Neural crest cell (in vitro differentiated cells): Measurements from ENCODE around the gene SFXN3. TPM values are rescaled to one million over a fixed set of nuclear protein-coding genes. Genes with fewer than 3 reads are reported as not detected.

Experiments
- DNase-seq: peaks from one replicate; pipeline ENCODE4 v3.0.0; 2021; ENCODE audit warnings: low read depth, mixed read lengths, low spot score
- H3K27ac Mint-ChIP-seq: one replicate; pipeline ENCODE4 v1.8.0; 2021; ENCODE audit warnings: mild to moderate bottlenecking, mixed read lengths; ENCODE audit not compliant: unreplicated experiment
- H3K27me3 Mint-ChIP-seq: 2 replicates; pipeline ENCODE4 v1.8.0; 2021; ENCODE audit warnings: low read depth, mild to moderate bottlenecking, mixed read lengths
- H3K36me3 Mint-ChIP-seq: 2 replicates; pipeline ENCODE4 v1.8.0; 2021; ENCODE audit warnings: low read depth, mild to moderate bottlenecking, mixed read lengths
- H3K4me1 Mint-ChIP-seq: 2 replicates; pipeline ENCODE4 v1.8.0; 2021; ENCODE audit warnings: mixed read lengths
- H3K4me3 Mint-ChIP-seq: one replicate; pipeline ENCODE4 v1.8.0; 2021; ENCODE audit warnings: mild to moderate bottlenecking, mixed read lengths
- H3K9me3 Mint-ChIP-seq: 2 replicates; pipeline ENCODE4 v1.8.0; 2021; ENCODE audit warnings: mixed read lengths
- total RNA-seq: library from RNA; stranded (reverse); gene quantifications from 2 replicates; pipeline ENCODE4 v1.2.1, GENCODE V29; 2021
- TF ChIP-seq, protein P1 (sequence below): fragments of 200-600 bp; sonication (generic); conservative IDR thresholded peaks from 2 replicates; pipeline ENCODE4 v1.5.0; 2021; ENCODE audit warnings: antibody characterized with exemption, mild to moderate bottlenecking

Gene SFXN3
- total RNA-seq, 1 donor from 2014 or later: 2.1 TPM

GRCh38 chr10:101035314-101035713 is 4.3 kb downstream of the SFXN3 start:
- TF ChIP-seq, protein P1, sequence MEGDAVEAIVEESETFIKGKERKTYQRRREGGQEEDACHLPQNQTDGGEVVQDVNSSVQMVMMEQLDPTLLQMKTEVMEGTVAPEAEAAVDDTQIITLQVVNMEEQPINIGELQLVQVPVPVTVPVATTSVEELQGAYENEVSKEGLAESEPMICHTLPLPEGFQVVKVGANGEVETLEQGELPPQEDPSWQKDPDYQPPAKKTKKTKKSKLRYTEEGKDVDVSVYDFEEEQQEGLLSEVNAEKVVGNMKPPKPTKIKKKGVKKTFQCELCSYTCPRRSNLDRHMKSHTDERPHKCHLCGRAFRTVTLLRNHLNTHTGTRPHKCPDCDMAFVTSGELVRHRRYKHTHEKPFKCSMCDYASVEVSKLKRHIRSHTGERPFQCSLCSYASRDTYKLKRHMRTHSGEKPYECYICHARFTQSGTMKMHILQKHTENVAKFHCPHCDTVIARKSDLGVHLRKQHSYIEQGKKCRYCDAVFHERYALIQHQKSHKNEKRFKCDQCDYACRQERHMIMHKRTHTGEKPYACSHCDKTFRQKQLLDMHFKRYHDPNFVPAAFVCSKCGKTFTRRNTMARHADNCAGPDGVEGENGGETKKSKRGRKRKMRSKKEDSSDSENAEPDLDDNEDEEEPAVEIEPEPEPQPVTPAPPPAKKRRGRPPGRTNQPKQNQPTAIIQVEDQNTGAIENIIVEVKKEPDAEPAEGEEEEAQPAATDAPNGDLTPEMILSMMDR: no peak
- Mint-ChIP-seq H3K9me3 (no peaks in the 10 kb centered on the region), H3K27ac (no peak overlapping the region), H3K36me3 (no peaks in the 10 kb centered on the region), H3K4me1 (peaks cover 36% of the 10 kb centered on the region), H3K4me3 (no peak overlapping the region), H3K27me3 (peaks cover 71% of the 10 kb centered on the region)
- DNase-seq: no peak

- Mint-ChIP-seq H3K4me1 (peaks cover 41% of the 10 kb centered on the region), H3K27me3 (peaks cover 65% of the 10 kb centered on the region), H3K27ac (no peak overlapping the region), H3K36me3 (no peaks in the 10 kb centered on the region), H3K4me3 (no peak overlapping the region), H3K9me3 (no peaks in the 10 kb centered on the region)
- no peak for DNase-seq
- TF ChIP-seq, protein P1: no peak
These were observed 5.1 kb downstream of the SFXN3 start for GRCh38 chr10:101035916-101036702.

- TF ChIP-seq, protein P1: no peak
- no peaks in the 10 kb centered on the region for H3K9me3 Mint-ChIP-seq
- H3K36me3 Mint-ChIP-seq: no peaks in the 10 kb centered on the region
- no peak overlapping the region for H3K27ac Mint-ChIP-seq
- H3K27me3 Mint-ChIP-seq: peaks cover 61% of the 10 kb centered on the region
- no peak overlapping the region for H3K4me3 Mint-ChIP-seq
- no peak for DNase-seq
- H3K4me1 Mint-ChIP-seq: peaks cover 41% of the 10 kb centered on the region
These were observed 5.7 kb downstream of the SFXN3 start for GRCh38 chr10:101036726-101037125.

GRCh38 chr10:101038484-101038883 is 7.5 kb downstream of the SFXN3 start:
- TF ChIP-seq, protein P1: no peak
- no peak overlapping the region for H3K4me3 Mint-ChIP-seq
- H3K27me3 Mint-ChIP-seq: peaks cover 47% of the 10 kb centered on the region
- no peaks in the 10 kb centered on the region for H3K9me3 Mint-ChIP-seq
- H3K27ac Mint-ChIP-seq: no peak overlapping the region
- H3K36me3 Mint-ChIP-seq: no peaks in the 10 kb centered on the region
- DNase-seq: no peak
- peaks cover 51% of the 10 kb centered on the region for H3K4me1 Mint-ChIP-seq

- Mint-ChIP-seq H3K36me3 (no peaks in the 10 kb centered on the region), H3K4me3 (peak overlapping the region; percentile 66), H3K27me3 (peaks cover 39% of the 10 kb centered on the region), H3K9me3 (no peaks in the 10 kb centered on the region), H3K4me1 (peaks cover 55% of the 10 kb centered on the region), H3K27ac (no peak overlapping the region)
- TF ChIP-seq, protein P1: no peak
- no peak for DNase-seq
These were observed 9.0 kb downstream of the SFXN3 start for GRCh38 chr10:101040061-101040460.
